ENCODE results near the gene ITPK1.

DNA sequence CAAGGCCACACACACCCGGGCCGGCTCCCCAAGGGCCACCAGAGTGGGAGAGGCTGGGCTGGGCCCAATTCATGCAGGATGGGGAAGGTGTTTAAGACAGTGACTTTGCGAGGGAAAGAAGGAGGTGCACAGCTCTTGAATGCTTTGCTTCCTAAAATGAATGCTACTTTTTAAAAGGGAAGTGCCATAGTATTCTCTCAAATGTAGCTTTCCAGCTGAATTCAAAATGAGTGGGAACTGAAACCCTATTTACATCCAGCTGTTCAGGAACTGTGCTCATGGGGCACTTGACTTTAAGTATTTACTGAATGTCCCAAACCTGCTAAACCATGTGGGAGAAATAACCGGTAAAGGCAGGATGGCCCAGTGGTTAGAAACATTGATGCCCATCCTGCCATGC, 7.6 kb downstream of the ITPK1 start:
- TF ChIP-seq, protein P1, sequence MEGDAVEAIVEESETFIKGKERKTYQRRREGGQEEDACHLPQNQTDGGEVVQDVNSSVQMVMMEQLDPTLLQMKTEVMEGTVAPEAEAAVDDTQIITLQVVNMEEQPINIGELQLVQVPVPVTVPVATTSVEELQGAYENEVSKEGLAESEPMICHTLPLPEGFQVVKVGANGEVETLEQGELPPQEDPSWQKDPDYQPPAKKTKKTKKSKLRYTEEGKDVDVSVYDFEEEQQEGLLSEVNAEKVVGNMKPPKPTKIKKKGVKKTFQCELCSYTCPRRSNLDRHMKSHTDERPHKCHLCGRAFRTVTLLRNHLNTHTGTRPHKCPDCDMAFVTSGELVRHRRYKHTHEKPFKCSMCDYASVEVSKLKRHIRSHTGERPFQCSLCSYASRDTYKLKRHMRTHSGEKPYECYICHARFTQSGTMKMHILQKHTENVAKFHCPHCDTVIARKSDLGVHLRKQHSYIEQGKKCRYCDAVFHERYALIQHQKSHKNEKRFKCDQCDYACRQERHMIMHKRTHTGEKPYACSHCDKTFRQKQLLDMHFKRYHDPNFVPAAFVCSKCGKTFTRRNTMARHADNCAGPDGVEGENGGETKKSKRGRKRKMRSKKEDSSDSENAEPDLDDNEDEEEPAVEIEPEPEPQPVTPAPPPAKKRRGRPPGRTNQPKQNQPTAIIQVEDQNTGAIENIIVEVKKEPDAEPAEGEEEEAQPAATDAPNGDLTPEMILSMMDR (conservative IDR thresholded peaks at IDR 0.05; ENCODE audit: low read depth, low read length), result no peak
- no peak for TF ChIP-seq EZH2 (IDR thresholded peaks at IDR 0.05; ENCODE audit: low read length, unreplicated experiment)
- TF ChIP-seq EZH2phosphoT487 (IDR thresholded peaks at IDR 0.05; ENCODE audit: borderline replicate concordance, low read length), result no peak

Measured in PC-3 (cell line).